WTC11 (cell line): ENCODE results near the gene WDR7.

Experiments used
- CREB1 ChIP-seq: sonication (generic); formaldehyde crosslinking; IDR thresholded peaks from 2 replicates; pipeline ENCODE4 v1.8.0; 2023; ENCODE audit warnings: mild to moderate bottlenecking, missing genetic modification reagents
- CTCF ChIP-seq: fragments of 200-600 bp; IDR thresholded peaks from 2 replicates; pipeline ENCODE4 v1.8.0; 2022; ENCODE audit warnings: antibody characterized with exemption
- ELF4 ChIP-seq: sonication (generic); formaldehyde crosslinking; IDR thresholded peaks from 2 replicates; pipeline ENCODE4 v1.8.1; 2022; ENCODE audit warnings: low read depth, mild to moderate bottlenecking, moderate library complexity, missing genetic modification reagents
- EMX1 ChIP-seq: fragments of 250-450 bp; sonication (Bioruptor Pico); IDR thresholded peaks from 2 replicates; pipeline ENCODE4 v1.8.0; 2021; ENCODE audit warnings: mild to moderate bottlenecking
- ERG ChIP-seq: fragments of 250-450 bp; sonication (Bioruptor Pico); IDR thresholded peaks from 2 replicates; pipeline ENCODE4 v1.8.0; 2021; ENCODE audit warnings: mild to moderate bottlenecking
- FOXP1 ChIP-seq: sonication (generic); formaldehyde crosslinking; IDR thresholded peaks from 2 replicates; pipeline ENCODE4 v1.8.0; 2022; ENCODE audit warnings: missing genetic modification reagents, mild to moderate bottlenecking, moderate library complexity, borderline replicate concordance
- SP1 ChIP-seq: sonication (generic); formaldehyde crosslinking; conservative IDR thresholded peaks from 2 replicates; pipeline ENCODE4 v1.8.1; 2022; ENCODE audit warnings: missing genetic modification reagents
- TEAD1 ChIP-seq: sonication (generic); formaldehyde crosslinking; IDR thresholded peaks from 2 replicates; pipeline ENCODE4 v1.8.0; 2022; ENCODE audit warnings: mild to moderate bottlenecking, missing genetic modification reagents
- ZNF263 ChIP-seq: sonication (generic); formaldehyde crosslinking; IDR thresholded peaks from 2 replicates; pipeline ENCODE4 v1.8.1; 2022; ENCODE audit warnings: low read depth, mild to moderate bottlenecking, moderate library complexity, missing genetic modification reagents
- ZNF423 ChIP-seq: fragments of 250-450 bp; sonication (Bioruptor Pico); IDR thresholded peaks from 2 replicates; pipeline ENCODE4 v2.1.2; 2022; ENCODE audit warnings: mild to moderate bottlenecking, moderate library complexity
- ZNF512 ChIP-seq: sonication (generic); formaldehyde crosslinking; IDR thresholded peaks from 2 replicates; pipeline ENCODE4 v1.8.1; 2022; ENCODE audit warnings: missing genetic modification reagents, borderline replicate concordance
- ZSCAN18 ChIP-seq: fragments of 250-450 bp; sonication (Bioruptor Pico); IDR thresholded peaks from 2 replicates; pipeline ENCODE4 v2.1.2; 2022; ENCODE audit warnings: mild to moderate bottlenecking, moderate library complexity

GRCh38 chr18:56910237-56910636 is 259.1 kb downstream of the WDR7 start:
- TF ChIP-seq CREB1 (CRISPR knock-in tag) (no peak), ZNF512 (CRISPR knock-in tag) (no peak), ZSCAN18 (CRISPR knock-in tag) (no peak), CTCF (no peak), ZNF423 (CRISPR knock-in tag) (no peak), TEAD1 (no peak), FOXP1 (CRISPR knock-in tag) (no peak), ZNF263 (CRISPR knock-in tag) (no peak), ERG (CRISPR knock-in tag) (no peak), SP1 (CRISPR knock-in tag) (no peak), EMX1 (no peak), ELF4 (CRISPR knock-in tag) (no peak)
